Panc1 (cell line): Measurements from ENCODE around the gene CSRNP2.

Experiments used
- CTCF ChIP-seq: fragments of 450-650 bp; IDR thresholded peaks from 2 replicates; pipeline ENCODE4 v1.5.1; 2017; ENCODE audit warnings: mild to moderate bottlenecking
- POLR2AphosphoS5 ChIP-seq: IDR thresholded peaks from 2 replicates; pipeline ENCODE4 v1.6.1; 2012; ENCODE audit warnings: mild to moderate bottlenecking, low read depth, low read length, moderate library complexity
- REST ChIP-seq, 2 experiments: IDR thresholded peaks; 2 replicates each; pipeline ENCODE4 v1.6.1; 2011 to 2012; ENCODE audit warnings: low read depth in 2 of 2, control low read depth in 1 of 2, low read length in 1 of 2, mild to moderate bottlenecking in 1 of 2, moderate library complexity in 1 of 2; ENCODE audit not compliant: insufficient read depth in 1 of 2

- TF ChIP-seq CTCF (no peak), POLR2AphosphoS5 (no peak), REST (IDR thresholded peaks at IDR 0.05; ENCODE audit: insufficient read depth in 1 of 2, low read depth in 2 of 2, low read length in 1 of 2) (no peak)
Measured at GRCh38 chr12:51021694-51022093, 61.7 kb downstream of the CSRNP2 start.
